ENCODE measurements around the gene KCND2. TPM values are rescaled to one million over a fixed set of nuclear protein-coding genes. Genes with fewer than 3 reads are reported as not detected.

Gene KCND2
- total RNA-seq, 1 experiment from 2014 or later: not detected

GRCh38 chr7:120733835-120734234, 460.9 kb downstream of the KCND2 start:
- Histone ChIP-seq H3K27ac (ENCODE audit: low read length) (no peak overlapping the region), H3K36me3 (ENCODE audit: control insufficient read depth, insufficient read depth, low read length) (no peaks in the 10 kb centered on the region), H3K9me3 (ENCODE audit: control insufficient read depth, insufficient read depth, low read depth, low read length) (no peaks in the 10 kb centered on the region), H3K4me1 (ENCODE audit: control insufficient read depth, insufficient read depth, low read length) (no peaks in the 10 kb centered on the region), H3K4me3 (ENCODE audit: low read depth in 2 of 2, low read length in 2 of 2) (no peak overlapping the region), H3K27me3 (ENCODE audit: control insufficient read depth, insufficient read depth, low read length) (no peaks in the 10 kb centered on the region)
- BruUV-seq (replicated peaks): no TSS peak
- ATAC-seq (no peak), DNase-seq (ENCODE audit: low read depth, low spot score) (no peak)
- CTCF ChIA-PET: no interaction called here
- in situ Hi-C loops (cut with HindIII; ENCODE audit: low pct_unique_long_range_greater_than_20kb, low sequenced_read_pairs) (no loop called here), intact Hi-C loops (cut with micrococcal nuclease; ENCODE audit: unreplicated experiment) (no loop called here)
- no peak for TF ChIP-seq TCF7L2 (IDR thresholded peaks at IDR 0.05; ENCODE audit: low read depth, low read length)
- TF ChIP-seq CTCF (IDR thresholded peaks at IDR 0.05): no peak
- TF ChIP-seq POLR2AphosphoS5 (IDR thresholded peaks at IDR 0.05; ENCODE audit: low read depth, low read length): no peak
- no peak for TF ChIP-seq REST (IDR thresholded peaks at IDR 0.05; ENCODE audit: insufficient read depth in 1 of 2, low read depth in 2 of 2, low read length in 1 of 2)
- no peak for TF ChIP-seq SIN3A (IDR thresholded peaks at IDR 0.05; ENCODE audit: borderline replicate concordance, insufficient read depth, low read depth, low read length)
- POLR2A ChIA-PET: no interaction called here

GRCh38 chr7:120735791-120736190, 462.8 kb downstream of the KCND2 start:
- intact Hi-C loops (cut with micrococcal nuclease; ENCODE audit: unreplicated experiment): no loop called here
- Histone ChIP-seq H3K27me3 (ENCODE audit: control insufficient read depth, insufficient read depth, low read length) (no peaks in the 10 kb centered on the region), H3K4me1 (ENCODE audit: control insufficient read depth, insufficient read depth, low read length) (no peaks in the 10 kb centered on the region), H3K36me3 (ENCODE audit: control insufficient read depth, insufficient read depth, low read length) (no peaks in the 10 kb centered on the region), H3K27ac (ENCODE audit: low read length) (no peak overlapping the region), H3K4me3 (ENCODE audit: low read depth in 2 of 2, low read length in 2 of 2) (no peak overlapping the region), H3K9me3 (ENCODE audit: control insufficient read depth, insufficient read depth, low read depth, low read length) (no peaks in the 10 kb centered on the region)
- TF ChIP-seq SIN3A (IDR thresholded peaks at IDR 0.05; ENCODE audit: borderline replicate concordance, insufficient read depth, low read depth, low read length) (no peak), REST (IDR thresholded peaks at IDR 0.05; ENCODE audit: insufficient read depth in 1 of 2, low read depth in 2 of 2, low read length in 1 of 2) (no peak), TCF7L2 (IDR thresholded peaks at IDR 0.05; ENCODE audit: low read depth, low read length) (no peak), POLR2AphosphoS5 (IDR thresholded peaks at IDR 0.05; ENCODE audit: low read depth, low read length) (no peak), CTCF (IDR thresholded peaks at IDR 0.05) (no peak)
- POLR2A ChIA-PET: no interaction called here
- CTCF ChIA-PET: no interaction called here
- ATAC-seq: no peak
- in situ Hi-C loops (cut with HindIII; ENCODE audit: low pct_unique_long_range_greater_than_20kb, low sequenced_read_pairs): no loop called here
- BruUV-seq (replicated peaks): no TSS peak
- no peak for DNase-seq (ENCODE audit: low read depth, low spot score)

Measured in Panc1 (cell line).